HEK293T (cell line): ENCODE results near the gene HMGXB3.

Experiments used
- ELF4 ChIP-seq: fragments of 450-650 bp; IDR thresholded peaks from 2 replicates; pipeline ENCODE4 v1.6.1; 2017; ENCODE audit warnings: antibody characterized with exemption
- FOXM1 ChIP-seq: fragments of 450-650 bp; IDR thresholded peaks from 2 replicates; pipeline ENCODE4 v1.6.1; 2017; ENCODE audit warnings: mild to moderate bottlenecking, borderline replicate concordance
- PKNOX1 ChIP-seq: fragments of 450-650 bp; IDR thresholded peaks from 2 replicates; pipeline ENCODE4 v1.6.1; 2016
- SP1 ChIP-seq: fragments of 450-650 bp; IDR thresholded peaks from 2 replicates; pipeline ENCODE4 v1.6.1; 2017

- no peak for TF ChIP-seq FOXM1
- TF ChIP-seq ELF4, result peak; percentile 56; the same call in 1 of the 2 replicates
- no peak for TF ChIP-seq PKNOX1
- TF ChIP-seq SP1, result no peak
Observed at GRCh38 chr5:150000256-150000989, at the start of gene HMGXB3, which contains the start of gene TIGD6.
